Loucy (cell line): Measurements from ENCODE around the gene PGBD5.

Experiments used
- EZH2phosphoT487 ChIP-seq: fragments of 200-600 bp; IDR thresholded peaks from 2 replicates; pipeline ENCODE4 v1.6.1; 2018; ENCODE audit warnings: antibody characterized with exemption, mild to moderate bottlenecking, moderate library complexity, borderline replicate concordance
- TF ChIP-seq, protein P1 (sequence below): fragments of 200-600 bp; sonication (generic); conservative IDR thresholded peaks from 2 replicates; pipeline ENCODE4 v1.5.1; 2014; ENCODE audit warnings: mild to moderate bottlenecking, antibody characterized with exemption, low read length

DNA sequence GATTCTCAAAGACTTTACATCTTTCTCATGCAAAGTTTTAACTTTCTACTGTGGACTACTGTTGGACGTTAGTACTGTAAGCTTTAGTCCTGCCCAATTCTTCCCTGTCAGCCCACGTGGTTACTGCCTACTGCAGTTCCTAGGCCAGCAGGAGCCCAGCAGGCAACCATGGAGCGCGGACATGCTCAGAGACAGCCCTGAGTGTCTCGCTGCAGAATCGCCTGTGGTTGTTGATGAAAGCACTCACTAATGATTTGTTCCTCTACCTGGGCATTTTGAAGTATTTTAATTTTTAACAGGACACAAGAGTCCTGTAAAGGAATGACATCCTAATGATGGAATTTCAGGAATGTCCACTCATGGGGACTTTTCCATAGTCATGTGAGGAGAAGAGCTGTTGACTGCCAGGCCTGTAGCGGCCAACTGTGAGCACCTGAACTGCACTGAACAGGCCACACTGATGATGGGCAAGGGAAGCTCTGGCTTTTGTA, 44.1 kb downstream of the PGBD5 start:
- TF ChIP-seq, protein P1, sequence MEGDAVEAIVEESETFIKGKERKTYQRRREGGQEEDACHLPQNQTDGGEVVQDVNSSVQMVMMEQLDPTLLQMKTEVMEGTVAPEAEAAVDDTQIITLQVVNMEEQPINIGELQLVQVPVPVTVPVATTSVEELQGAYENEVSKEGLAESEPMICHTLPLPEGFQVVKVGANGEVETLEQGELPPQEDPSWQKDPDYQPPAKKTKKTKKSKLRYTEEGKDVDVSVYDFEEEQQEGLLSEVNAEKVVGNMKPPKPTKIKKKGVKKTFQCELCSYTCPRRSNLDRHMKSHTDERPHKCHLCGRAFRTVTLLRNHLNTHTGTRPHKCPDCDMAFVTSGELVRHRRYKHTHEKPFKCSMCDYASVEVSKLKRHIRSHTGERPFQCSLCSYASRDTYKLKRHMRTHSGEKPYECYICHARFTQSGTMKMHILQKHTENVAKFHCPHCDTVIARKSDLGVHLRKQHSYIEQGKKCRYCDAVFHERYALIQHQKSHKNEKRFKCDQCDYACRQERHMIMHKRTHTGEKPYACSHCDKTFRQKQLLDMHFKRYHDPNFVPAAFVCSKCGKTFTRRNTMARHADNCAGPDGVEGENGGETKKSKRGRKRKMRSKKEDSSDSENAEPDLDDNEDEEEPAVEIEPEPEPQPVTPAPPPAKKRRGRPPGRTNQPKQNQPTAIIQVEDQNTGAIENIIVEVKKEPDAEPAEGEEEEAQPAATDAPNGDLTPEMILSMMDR, result no peak
- TF ChIP-seq EZH2phosphoT487, result no peak
